ENCODE measurements around the gene CRX.

- TF ChIP-seq CTCF (CRISPR knock-in tag; IDR thresholded peaks at IDR 0.05), result no peak
- no peak for TF ChIP-seq ZBTB2 (CRISPR knock-in tag; IDR thresholded peaks at IDR 0.05; ENCODE audit: low read depth)
- no peak for TF ChIP-seq ZNF503 (CRISPR knock-in tag; IDR thresholded peaks at IDR 0.05)
- TF ChIP-seq ATF7 (IDR thresholded peaks at IDR 0.05), result no peak
- TF ChIP-seq ATF7 (CRISPR knock-in tag; IDR thresholded peaks at IDR 0.05), result no peak
- no peak for TF ChIP-seq HNRNPUL1 (IDR thresholded peaks at IDR 0.05; ENCODE audit: low read depth, low read length)
- TF ChIP-seq NFE2L1 (CRISPR knock-in tag; IDR thresholded peaks at IDR 0.05; ENCODE audit: borderline replicate concordance), result no peak
- no peak for TF ChIP-seq USF2 (IDR thresholded peaks at IDR 0.05; ENCODE audit: low read depth, low read length)
- TF ChIP-seq USF2 (CRISPR knock-in tag; IDR thresholded peaks at IDR 0.05; ENCODE audit: borderline replicate concordance), result no peak
- 0 out of 2 replicates have a peak, but pooled peaks have one; percentile 36 for TF ChIP-seq FOXA3 (CRISPR knock-in tag; IDR thresholded peaks at IDR 0.05)
- no peak for TF ChIP-seq FIP1L1 (IDR thresholded peaks at IDR 0.05; ENCODE audit: borderline replicate concordance, insufficient read depth, low read depth, low read length)
Observed at GRCh38 chr19:47890865-47891621, 69.3 kb downstream of the CRX start.

All from HepG2 (cell line).